NB4 (cell line): ENCODE results near the gene AFTPH.

Experiments used
- DNase-seq: peaks from one replicate; pipeline ENCODE4 v3.0.0; 2010; ENCODE audit warnings: low read depth
- H3K4me3 ChIP-seq: one replicate; pipeline ENCODE4 v1.5.1; 2011; ENCODE audit warnings: mild to moderate bottlenecking, low read depth, low read length, moderate library complexity
- MAX ChIP-seq: IDR thresholded peaks from 2 replicates; pipeline ENCODE4 v1.6.1; 2011; ENCODE audit warnings: low read depth, low read length
- MYC ChIP-seq: IDR thresholded peaks from 2 replicates; pipeline ENCODE4 v1.6.1; 2011; ENCODE audit warnings: low read depth, low read length
- POLR2A ChIP-seq: IDR thresholded peaks from 2 replicates; pipeline ENCODE4 v1.6.1; 2011; ENCODE audit warnings: mild to moderate bottlenecking; ENCODE audit not compliant: insufficient read length; ENCODE audit errors: extremely low read depth
- TF ChIP-seq, protein P1 (sequence below): IDR thresholded peaks from one replicate; pipeline ENCODE4 v1.5.1; 2012; ENCODE audit warnings: low read depth, low read length

Gene AFTPH

DNA sequence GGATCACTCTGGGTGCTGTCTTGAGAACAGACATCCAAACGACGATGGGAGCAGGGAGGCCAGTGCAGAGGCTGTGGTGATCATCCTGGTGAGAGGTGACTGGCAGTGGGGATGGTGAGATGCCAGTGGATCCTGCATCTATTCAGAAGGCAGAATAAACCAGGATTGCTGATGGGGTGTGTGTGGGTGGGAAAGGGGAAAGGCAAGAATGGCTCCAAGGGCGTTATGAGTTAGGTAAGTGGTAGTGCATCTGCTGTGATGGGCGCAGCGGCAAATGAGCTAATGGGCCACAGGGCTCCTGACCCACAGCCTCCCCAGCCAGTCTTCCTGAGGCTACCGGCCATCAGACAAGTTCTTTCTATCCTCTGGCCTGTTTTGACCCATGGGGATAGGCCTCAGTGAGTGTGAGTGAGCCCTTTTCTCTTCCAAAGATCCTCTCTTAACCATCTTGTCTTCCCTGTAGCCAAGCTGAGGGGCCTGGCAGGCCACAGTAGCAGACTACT, 100.0 kb downstream of the AFTPH start:
- TF ChIP-seq MYC: no peak
- TF ChIP-seq, protein P1, sequence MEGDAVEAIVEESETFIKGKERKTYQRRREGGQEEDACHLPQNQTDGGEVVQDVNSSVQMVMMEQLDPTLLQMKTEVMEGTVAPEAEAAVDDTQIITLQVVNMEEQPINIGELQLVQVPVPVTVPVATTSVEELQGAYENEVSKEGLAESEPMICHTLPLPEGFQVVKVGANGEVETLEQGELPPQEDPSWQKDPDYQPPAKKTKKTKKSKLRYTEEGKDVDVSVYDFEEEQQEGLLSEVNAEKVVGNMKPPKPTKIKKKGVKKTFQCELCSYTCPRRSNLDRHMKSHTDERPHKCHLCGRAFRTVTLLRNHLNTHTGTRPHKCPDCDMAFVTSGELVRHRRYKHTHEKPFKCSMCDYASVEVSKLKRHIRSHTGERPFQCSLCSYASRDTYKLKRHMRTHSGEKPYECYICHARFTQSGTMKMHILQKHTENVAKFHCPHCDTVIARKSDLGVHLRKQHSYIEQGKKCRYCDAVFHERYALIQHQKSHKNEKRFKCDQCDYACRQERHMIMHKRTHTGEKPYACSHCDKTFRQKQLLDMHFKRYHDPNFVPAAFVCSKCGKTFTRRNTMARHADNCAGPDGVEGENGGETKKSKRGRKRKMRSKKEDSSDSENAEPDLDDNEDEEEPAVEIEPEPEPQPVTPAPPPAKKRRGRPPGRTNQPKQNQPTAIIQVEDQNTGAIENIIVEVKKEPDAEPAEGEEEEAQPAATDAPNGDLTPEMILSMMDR: no peak
- TF ChIP-seq MAX: no peak
- TF ChIP-seq POLR2A: no peak
- no peak for DNase-seq
- H3K4me3 ChIP-seq: no peak overlapping the region

DNA sequence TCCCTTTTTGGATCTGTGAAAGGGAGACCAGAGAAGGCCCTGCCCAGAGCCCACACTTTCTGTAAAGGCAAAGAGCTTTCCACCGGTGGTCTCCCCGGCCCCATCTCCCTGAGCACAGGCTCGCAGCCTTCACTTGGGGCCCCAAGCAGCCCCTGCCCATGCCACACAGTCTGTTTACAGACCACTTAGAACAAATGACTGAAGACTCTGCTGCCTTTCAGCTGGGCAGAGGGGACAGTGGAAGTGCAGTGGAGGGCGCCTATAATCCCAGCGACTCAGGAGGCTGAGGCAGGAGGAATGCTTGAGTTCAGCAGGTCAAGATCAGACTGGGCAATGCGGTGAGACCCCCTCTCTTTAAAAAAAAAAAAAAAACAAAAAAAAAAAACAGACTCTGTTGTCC, 100.7 kb downstream of the AFTPH start:
- no peak overlapping the region for H3K4me3 ChIP-seq
- no peak for DNase-seq
- TF ChIP-seq MAX: no peak
- TF ChIP-seq POLR2A: no peak
- TF ChIP-seq MYC: no peak
- TF ChIP-seq, protein P1: no peak

- no peak for TF ChIP-seq MAX
- TF ChIP-seq, protein P1: no peak
- no peak for TF ChIP-seq POLR2A
- TF ChIP-seq MYC: no peak
- DNase-seq: peak; percentile 50
These were observed 101.4 kb downstream of the AFTPH start for GRCh38 chr2:64625299-64626145.

DNA sequence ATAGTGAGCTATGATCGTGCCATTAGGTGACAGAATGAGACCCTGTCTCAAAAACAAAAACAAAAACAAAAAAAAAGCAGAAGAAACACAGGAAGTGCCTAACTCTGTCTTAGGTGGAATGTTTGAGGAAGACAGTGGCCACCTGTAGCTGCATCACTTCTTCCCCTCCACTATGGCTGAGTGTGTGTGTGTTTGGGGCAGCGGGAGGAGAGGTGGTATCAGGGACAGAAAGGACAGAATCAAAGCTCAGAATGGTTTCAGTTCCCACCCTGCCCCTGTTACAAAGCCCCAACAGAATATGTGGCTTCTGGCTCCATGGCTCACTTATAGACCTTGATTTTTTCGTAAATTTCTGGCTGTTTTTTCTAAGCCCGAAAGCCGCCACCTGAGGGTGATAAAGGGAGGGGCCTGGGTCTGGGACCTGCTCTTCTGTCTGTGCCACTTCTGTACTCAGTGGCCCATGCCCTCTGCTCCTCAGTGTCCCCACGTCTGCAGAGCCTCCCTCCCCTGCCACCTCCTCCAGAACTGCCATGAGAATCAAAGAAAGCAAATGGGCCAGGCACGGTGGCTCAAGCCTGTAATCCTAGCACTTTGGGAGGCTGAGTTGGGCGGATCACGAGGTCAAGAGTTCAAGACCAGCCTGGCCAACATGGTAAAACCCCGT, 102.2 kb downstream of the AFTPH start:
- no peak overlapping the region for H3K4me3 ChIP-seq
- DNase-seq: no peak
- TF ChIP-seq MYC (no peak), POLR2A (no peak), MAX (no peak)
- TF ChIP-seq, protein P1: no peak

More at GRCh38 chr2:64625299-64626145, 101.4 kb downstream of the AFTPH start:
- no peak overlapping the region for H3K4me3 ChIP-seq

- no peak overlapping the region for H3K4me3 ChIP-seq
- DNase-seq: no peak
- TF ChIP-seq POLR2A (no peak), MYC (no peak), MAX (no peak)
- TF ChIP-seq, protein P1: no peak
These were observed 103.0 kb downstream of the AFTPH start for GRCh38 chr2:64626963-64627760.
